ENCODE data around the gene OR2L2.
"Not testable (repeated sequence)": the region's sequence is repeated elsewhere in the genome, so short reads cannot be mapped to it uniquely, and the experiment has no call there.

The OR2L2 gene

DNA sequence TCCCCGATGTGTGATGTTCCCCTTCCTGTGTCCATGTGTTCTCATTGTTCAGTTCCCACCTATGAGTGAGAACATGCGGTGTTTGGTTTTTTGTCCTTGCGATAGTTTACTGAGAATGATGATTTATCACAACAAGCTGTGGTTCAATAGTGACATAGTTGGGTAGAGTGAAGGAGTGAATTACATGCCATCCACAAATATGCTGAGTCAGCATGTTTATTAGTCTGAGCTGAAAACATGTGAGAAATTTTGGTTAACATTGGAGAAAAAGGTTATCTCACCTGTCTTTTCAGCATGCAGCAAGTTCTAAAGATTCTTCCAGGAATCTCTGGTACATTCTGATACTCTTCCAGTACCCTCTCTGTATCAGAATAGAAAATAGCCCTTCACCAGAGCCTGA is 35.7 kb downstream of the OR2L2 start:
- H3K27me3 ChIP-seq (ENCODE audit: insufficient read depth, poor library complexity, severe bottlenecking) = no peaks in the 10 kb centered on the region
- H3K27ac ChIP-seq (replicated peaks) = no peak overlapping the region
- no peak for TF ChIP-seq SPI1 (IDR thresholded peaks at IDR 0.05; ENCODE audit: borderline replicate concordance, low read depth)
- TF ChIP-seq, protein P1, sequence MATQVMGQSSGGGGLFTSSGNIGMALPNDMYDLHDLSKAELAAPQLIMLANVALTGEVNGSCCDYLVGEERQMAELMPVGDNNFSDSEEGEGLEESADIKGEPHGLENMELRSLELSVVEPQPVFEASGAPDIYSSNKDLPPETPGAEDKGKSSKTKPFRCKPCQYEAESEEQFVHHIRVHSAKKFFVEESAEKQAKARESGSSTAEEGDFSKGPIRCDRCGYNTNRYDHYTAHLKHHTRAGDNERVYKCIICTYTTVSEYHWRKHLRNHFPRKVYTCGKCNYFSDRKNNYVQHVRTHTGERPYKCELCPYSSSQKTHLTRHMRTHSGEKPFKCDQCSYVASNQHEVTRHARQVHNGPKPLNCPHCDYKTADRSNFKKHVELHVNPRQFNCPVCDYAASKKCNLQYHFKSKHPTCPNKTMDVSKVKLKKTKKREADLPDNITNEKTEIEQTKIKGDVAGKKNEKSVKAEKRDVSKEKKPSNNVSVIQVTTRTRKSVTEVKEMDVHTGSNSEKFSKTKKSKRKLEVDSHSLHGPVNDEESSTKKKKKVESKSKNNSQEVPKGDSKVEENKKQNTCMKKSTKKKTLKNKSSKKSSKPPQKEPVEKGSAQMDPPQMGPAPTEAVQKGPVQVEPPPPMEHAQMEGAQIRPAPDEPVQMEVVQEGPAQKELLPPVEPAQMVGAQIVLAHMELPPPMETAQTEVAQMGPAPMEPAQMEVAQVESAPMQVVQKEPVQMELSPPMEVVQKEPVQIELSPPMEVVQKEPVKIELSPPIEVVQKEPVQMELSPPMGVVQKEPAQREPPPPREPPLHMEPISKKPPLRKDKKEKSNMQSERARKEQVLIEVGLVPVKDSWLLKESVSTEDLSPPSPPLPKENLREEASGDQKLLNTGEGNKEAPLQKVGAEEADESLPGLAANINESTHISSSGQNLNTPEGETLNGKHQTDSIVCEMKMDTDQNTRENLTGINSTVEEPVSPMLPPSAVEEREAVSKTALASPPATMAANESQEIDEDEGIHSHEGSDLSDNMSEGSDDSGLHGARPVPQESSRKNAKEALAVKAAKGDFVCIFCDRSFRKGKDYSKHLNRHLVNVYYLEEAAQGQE (IDR thresholded peaks at IDR 0.05; ENCODE audit: insufficient replicate concordance, low read depth) = no peak
- no peak for TF ChIP-seq GABPA (IDR thresholded peaks at IDR 0.05; ENCODE audit: low read depth)
- no peak for TF ChIP-seq POLR2AphosphoS5 (IDR thresholded peaks at IDR 0.05; ENCODE audit: low read depth)
- TF ChIP-seq, protein P2, sequence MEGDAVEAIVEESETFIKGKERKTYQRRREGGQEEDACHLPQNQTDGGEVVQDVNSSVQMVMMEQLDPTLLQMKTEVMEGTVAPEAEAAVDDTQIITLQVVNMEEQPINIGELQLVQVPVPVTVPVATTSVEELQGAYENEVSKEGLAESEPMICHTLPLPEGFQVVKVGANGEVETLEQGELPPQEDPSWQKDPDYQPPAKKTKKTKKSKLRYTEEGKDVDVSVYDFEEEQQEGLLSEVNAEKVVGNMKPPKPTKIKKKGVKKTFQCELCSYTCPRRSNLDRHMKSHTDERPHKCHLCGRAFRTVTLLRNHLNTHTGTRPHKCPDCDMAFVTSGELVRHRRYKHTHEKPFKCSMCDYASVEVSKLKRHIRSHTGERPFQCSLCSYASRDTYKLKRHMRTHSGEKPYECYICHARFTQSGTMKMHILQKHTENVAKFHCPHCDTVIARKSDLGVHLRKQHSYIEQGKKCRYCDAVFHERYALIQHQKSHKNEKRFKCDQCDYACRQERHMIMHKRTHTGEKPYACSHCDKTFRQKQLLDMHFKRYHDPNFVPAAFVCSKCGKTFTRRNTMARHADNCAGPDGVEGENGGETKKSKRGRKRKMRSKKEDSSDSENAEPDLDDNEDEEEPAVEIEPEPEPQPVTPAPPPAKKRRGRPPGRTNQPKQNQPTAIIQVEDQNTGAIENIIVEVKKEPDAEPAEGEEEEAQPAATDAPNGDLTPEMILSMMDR (IDR thresholded peaks at IDR 0.05; ENCODE audit: insufficient read depth, low read length) = no peak
- H3K4me3 ChIP-seq (replicated peaks; ENCODE audit: insufficient read depth, low read length) = no peak overlapping the region
- DNase-seq (ENCODE audit: low read depth in 1 of 2, low spot score in 1 of 2) = no peak

DNA sequence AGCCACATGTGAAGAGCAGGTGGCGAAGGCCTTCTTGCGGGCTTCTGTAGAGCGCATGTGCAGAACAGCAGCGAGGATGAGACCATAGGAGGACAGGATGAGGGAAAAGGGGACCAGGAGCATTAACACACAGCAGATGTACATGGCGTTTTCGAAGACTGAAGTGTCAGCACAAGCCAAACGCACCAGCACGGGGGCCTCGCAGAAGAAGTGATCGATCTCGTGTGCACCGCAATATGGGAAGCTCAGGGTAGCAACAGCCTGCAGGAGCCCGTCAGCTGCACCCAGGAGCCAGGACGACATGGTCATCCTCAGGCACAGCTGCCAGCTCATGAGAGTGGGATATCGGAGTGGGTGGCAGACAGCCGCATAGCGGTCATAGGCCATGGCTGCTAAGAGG is 54.0 kb downstream of the OR2L2 start:
- not testable (repeated sequence) for H3K4me3 ChIP-seq (replicated peaks; ENCODE audit: insufficient read depth, low read length); H3K27me3 ChIP-seq (ENCODE audit: insufficient read depth, poor library complexity, severe bottlenecking); DNase-seq (ENCODE audit: low read depth in 1 of 2, low spot score in 1 of 2); H3K27ac ChIP-seq (replicated peaks)

Measured in HL-60 (cell line).